GM15510 (cell line): ENCODE data around the gene FAM114A1.

Experiments used
- POLR2A ChIP-seq: IDR thresholded peaks from 3 replicates; pipeline ENCODE4 v1.6.1; 2011; ENCODE audit warnings: borderline replicate concordance; ENCODE audit not compliant: insufficient read length; ENCODE audit errors: extremely low read depth

FAM114A1 gene

DNA sequence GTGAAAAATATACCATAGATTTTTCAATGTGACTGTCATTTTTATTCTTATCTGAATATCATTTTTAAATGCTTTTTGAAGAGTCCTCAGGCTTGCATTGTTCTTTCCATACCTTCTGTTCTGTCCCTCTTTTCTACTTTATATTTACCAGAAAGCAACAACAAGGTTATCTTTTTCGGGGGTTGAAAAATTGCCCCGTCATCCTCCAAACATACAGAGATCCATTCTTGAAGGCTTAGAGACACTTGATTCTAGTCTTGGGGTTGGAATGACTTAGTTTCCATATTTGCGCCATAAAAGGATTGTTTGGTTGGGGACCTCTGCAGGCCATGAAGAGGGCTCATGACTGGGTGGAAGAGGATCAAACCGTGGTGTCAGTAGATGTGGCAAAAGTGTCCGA lies 63.5 kb downstream of the FAM114A1 start:
- no peak for TF ChIP-seq POLR2A

DNA sequence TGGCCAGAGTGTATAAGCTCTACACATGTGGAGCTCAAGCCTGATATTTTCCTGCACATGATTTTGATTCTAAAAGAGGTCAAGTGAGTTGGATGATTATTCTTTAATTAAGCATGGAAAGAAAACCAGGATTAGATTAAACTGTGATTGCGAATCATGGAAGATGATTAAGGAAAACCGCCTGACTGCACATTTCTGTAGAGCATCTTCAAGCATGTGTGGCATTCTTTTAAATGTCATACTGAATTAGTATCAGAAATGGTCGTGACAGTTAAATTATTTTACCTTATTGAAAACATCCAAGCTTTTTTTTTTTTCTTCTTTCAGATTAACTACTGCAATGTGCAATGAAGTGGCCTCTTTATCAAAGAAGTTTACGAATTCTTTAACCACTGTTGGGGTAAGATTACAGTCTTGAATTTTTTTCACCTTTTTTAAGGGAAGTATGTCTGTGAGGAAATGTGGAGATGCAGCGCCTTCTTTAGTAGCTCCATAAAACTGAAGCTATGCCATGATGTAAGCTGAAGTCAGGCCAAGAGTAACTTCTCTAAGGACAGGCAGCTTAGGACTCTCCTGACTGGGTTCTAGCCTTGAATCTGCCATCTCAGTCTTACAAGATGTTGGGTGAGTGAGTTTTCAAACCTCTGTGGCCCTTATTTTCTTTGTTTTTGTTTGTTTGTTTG lies 67.9 kb downstream of the FAM114A1 start:
- no peak for TF ChIP-seq POLR2A

DNA sequence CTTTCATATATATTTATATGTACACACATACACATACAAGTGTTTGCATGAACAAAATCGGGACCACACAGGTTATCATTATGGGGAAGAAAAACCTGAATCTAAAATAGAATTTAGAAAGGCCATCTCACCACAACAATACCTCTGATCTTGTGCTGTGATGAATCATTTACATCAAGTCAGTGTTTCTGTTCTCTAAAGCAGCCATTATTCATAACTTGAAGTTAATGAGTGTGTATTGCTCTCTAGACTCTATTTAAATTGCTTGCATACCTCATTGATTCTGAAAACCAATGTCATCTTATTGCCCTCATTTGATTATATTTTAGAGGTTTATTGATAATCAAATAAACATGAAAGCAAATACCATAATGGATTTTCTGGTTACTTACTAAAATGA lies 71.6 kb downstream of the FAM114A1 start:
- no peak for TF ChIP-seq POLR2A

- TF ChIP-seq POLR2A = no peak
Observed at GRCh38 chr4:38940476-38940875, 72.9 kb downstream of the FAM114A1 start.

DNA sequence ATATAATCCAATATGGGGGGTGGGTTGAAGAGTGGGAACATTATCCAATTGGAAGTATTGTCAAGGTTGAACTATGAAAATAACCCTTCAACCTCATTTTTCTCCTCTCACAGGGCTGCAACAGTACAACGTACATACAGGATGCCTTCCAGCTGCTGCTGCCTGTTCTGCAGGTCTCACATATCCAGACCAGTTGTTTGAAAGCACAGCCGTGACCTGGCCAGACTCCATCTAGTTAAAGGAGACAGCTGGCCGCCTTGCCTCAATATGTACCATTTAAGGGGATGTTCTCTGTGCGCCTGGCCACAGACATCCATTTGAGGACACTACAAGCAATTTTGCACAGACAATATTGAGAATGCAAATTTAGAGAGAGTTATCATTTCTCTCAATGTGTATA lies 75.7 kb downstream of the FAM114A1 start:
- TF ChIP-seq POLR2A = no peak

- TF ChIP-seq POLR2A = no peak
Observed at GRCh38 chr4:38944440-38944839, 76.8 kb downstream of the FAM114A1 start.

DNA sequence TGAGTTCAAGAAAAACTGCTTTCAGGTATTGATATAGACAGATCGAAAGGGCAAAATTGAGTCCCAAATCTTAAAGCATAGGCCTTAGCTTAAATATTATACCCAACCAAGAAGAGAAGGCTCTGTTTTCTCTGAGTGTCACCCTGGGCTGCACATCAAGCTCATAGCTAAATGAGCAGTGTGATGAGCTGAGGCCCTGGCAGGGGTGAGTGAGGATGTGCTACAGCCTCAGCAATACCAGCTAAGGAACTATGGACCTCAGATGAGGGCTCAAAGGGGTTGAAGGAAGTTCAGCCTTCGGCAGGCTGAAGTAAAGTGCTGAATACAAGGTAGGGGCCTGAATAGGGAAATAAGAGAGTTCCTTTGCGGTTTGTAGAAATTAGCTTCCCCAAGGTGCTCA lies 79.3 kb downstream of the FAM114A1 start:
- no peak for TF ChIP-seq POLR2A

DNA sequence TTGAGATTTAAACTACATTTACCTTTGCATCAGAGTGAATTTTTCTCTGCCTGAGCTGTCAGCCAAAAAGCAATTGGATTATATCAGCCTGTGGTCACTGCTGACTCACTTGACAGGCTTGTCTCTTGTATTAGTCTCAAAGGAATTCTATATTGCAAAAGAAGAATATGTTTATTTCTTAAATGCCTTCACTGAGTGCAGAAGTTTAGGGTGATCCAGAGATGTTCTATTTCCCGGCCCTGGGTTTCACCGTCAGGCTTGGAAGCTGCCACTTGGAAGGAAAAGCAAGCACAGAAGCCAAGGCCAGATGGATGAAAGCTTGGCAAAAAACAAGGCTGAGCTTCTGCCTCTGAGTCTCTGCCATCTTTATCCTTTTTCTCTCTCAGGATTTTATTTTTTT lies 80.9 kb downstream of the FAM114A1 start:
- no peak for TF ChIP-seq POLR2A

DNA sequence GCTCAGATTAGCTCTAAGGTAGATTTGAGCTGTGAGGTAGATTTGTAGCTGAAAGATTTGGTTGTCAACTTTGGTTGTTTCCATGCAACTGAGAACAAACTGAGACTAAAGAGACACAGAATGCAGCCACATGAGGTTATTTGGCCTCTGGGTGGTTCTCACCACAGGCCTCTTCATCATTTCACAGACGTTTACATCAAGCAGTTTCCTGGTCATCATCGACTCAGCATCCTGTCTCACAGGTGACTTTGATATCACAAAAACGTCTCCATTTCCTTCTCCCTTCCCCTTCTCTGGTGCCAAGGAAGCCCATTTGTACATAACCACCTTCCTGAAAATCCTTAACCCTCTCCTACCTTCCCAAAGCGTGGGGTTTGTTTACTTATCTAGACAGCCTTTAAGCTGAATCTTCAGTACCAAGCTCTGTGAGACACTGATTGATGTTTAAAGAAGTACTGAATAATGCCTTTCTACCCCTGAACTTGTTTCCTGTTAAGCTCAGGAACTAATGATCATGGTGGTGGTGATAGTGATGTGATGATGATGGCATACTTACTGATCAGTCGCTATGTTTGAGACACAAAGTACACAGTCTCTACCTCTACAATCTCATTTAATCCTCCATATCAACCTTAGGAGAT lies 81.9 kb downstream of the FAM114A1 start:
- no peak for TF ChIP-seq POLR2A

- no peak for TF ChIP-seq POLR2A
Observed at GRCh38 chr4:38950159-38950558, 82.6 kb downstream of the FAM114A1 start.

- no peak for TF ChIP-seq POLR2A
Observed at GRCh38 chr4:38950734-38951133, 83.1 kb downstream of the FAM114A1 start.

- TF ChIP-seq POLR2A = no peak
Observed at GRCh38 chr4:38951598-38951997, 84.0 kb downstream of the FAM114A1 start.

GRCh38 chr4:38952017-38952416 lies 84.4 kb downstream of the FAM114A1 start:
- TF ChIP-seq POLR2A = no peak

GRCh38 chr4:38954727-38955126 lies 87.1 kb downstream of the FAM114A1 start:
- no peak for TF ChIP-seq POLR2A

- TF ChIP-seq POLR2A = no peak
Observed at GRCh38 chr4:38955957-38956356, 88.4 kb downstream of the FAM114A1 start.

DNA sequence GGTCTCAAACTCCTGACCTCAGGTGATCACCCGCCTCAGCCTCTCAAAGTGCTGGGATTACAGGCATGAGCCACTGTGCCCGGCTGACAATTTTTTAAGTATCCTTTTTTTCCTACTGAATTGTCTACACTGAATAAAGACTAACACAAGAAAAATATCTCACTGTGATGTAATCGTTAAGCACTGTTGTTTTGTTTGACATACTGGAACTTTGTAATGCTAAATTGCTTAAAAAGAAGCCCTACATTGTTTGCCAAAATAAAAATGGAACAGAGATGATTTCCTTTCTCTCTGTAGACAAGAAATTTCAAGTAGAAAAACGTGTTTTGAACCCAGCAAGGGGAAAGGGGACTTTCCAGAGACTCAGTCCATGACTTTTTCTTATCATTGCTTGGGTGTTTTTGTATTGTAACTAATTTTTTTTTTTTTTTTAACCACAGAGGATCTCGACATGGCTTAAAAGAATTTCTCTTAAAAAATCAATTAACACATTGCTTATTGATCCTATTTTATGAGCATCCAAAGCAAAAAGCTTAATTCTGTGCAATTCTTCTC lies 89.7 kb downstream of the FAM114A1 start:
- TF ChIP-seq POLR2A = no peak
